Measurements from ENCODE around the gene OPN4.

The OPN4 gene

GRCh38 chr10:86647773-86648703, 6.3 kb upstream of the OPN4 start:
- DNase-seq (ENCODE audit: low read depth): no peak

GRCh38 chr10:86648704-86649427, 5.5 kb upstream of the OPN4 start:
- no peak for DNase-seq (ENCODE audit: low read depth)

GRCh38 chr10:86649471-86650150, 4.7 kb upstream of the OPN4 start:
- no peak for DNase-seq (ENCODE audit: low read depth)

- DNase-seq (ENCODE audit: low read depth): no peak
Observed at GRCh38 chr10:86650151-86650550, 4.2 kb upstream of the OPN4 start.

- no peak for DNase-seq (ENCODE audit: low read depth)
Observed at GRCh38 chr10:86651021-86651471, 3.3 kb upstream of the OPN4 start.

- DNase-seq (ENCODE audit: low read depth): no peak
Observed at GRCh38 chr10:86651631-86652331, 2.6 kb upstream of the OPN4 start.

- no peak for DNase-seq (ENCODE audit: low read depth)
Observed at GRCh38 chr10:86652361-86653202, 1.8 kb upstream of the OPN4 start.

GRCh38 chr10:86653379-86653778, 968 bp upstream of the OPN4 start:
- DNase-seq (ENCODE audit: low read depth): no peak

GRCh38 chr10:86653987-86654386, 360 bp upstream of the OPN4 start:
- no peak for DNase-seq (ENCODE audit: low read depth)

GRCh38 chr10:86655173-86655540, 810 bp downstream of the OPN4 start:
- no peak for DNase-seq (ENCODE audit: low read depth)

GRCh38 chr10:86655596-86655995, 1.2 kb downstream of the OPN4 start:
- DNase-seq (ENCODE audit: low read depth): no peak

GRCh38 chr10:86657011-86657395, 2.7 kb downstream of the OPN4 start:
- no peak for DNase-seq (ENCODE audit: low read depth)

GRCh38 chr10:86657396-86658011, 3.2 kb downstream of the OPN4 start:
- no peak for DNase-seq (ENCODE audit: low read depth)

- DNase-seq (ENCODE audit: low read depth): no peak
Observed at GRCh38 chr10:86658261-86658741, 4.0 kb downstream of the OPN4 start.

GRCh38 chr10:86658751-86659150, 4.4 kb downstream of the OPN4 start:
- no peak for DNase-seq (ENCODE audit: low read depth)

GRCh38 chr10:86659161-86659691, 4.9 kb downstream of the OPN4 start:
- DNase-seq (ENCODE audit: low read depth): no peak

GRCh38 chr10:86659721-86660453, 5.5 kb downstream of the OPN4 start:
- no peak for DNase-seq (ENCODE audit: low read depth)

GRCh38 chr10:86661161-86662025, 7.0 kb downstream of the OPN4 start:
- no peak for DNase-seq (ENCODE audit: low read depth)

Measured in stimulated activated CD8-positive, alpha-beta memory T cell treated with anti-CD3 and anti-CD28 coated beads, Interleukin-15, amount 100 ng/mL, for 24 hours (primary cell).